Endothelial cell of hepatic sinusoid (primary cell): ENCODE results near the gene OR11A1.

Source experiments
- in situ Hi-C: cut with HindIII; loops from 2 replicates; pipeline ENCODE4 v1.10.0; 2017; ENCODE audit warnings: low sequenced_read_pairs

Gene OR11A1

GRCh38 chr6:29403801-29404200, 53.1 kb downstream of the OR11A1 start:
- in situ Hi-C loops: no loop called here

GRCh38 chr6:29399525-29399924, 57.3 kb downstream of the OR11A1 start:
- in situ Hi-C loops: no loop called here

GRCh38 chr6:29395331-29395730, 61.5 kb downstream of the OR11A1 start, which contains the start of gene OR12D2:
Gene OR12D2, plus strand, starts transcription at chr6:29395631. Its CDS starts 1,069 bp downstream, at chr6:29396700.
- in situ Hi-C loops: no loop called here

GRCh38 chr6:29388533-29388932, 68.3 kb downstream of the OR11A1 start:
- in situ Hi-C loops: no loop called here

- in situ Hi-C loops: no loop called here
Observed at GRCh38 chr6:29376003-29376402, 80.9 kb downstream of the OR11A1 start.
